GM19239 (cell line): ENCODE measurements around the gene ABHD12.

Experiments
- DNase-seq: peaks from one replicate; pipeline ENCODE4 v3.0.0; 2011; ENCODE audit warnings: low spot score; ENCODE audit not compliant: insufficient read length
- FAIRE-seq: peaks from 2 replicates; lab custom pipeline; 2011; peaks lifted over from hg19 to GRCh38; lab: Jason Lieb, UNC

ABHD12 gene

GRCh38 chr20:25282034-25282781 is 108.4 kb downstream of the ABHD12 start:
- FAIRE-seq: no peak

GRCh38 chr20:25281541-25281991 is 109.1 kb downstream of the ABHD12 start:
- DNase-seq (peak; percentile 75), FAIRE-seq (peak; percentile 92)

More at GRCh38 chr20:25282034-25282781, 108.4 kb downstream of the ABHD12 start:
- DNase-seq: no peak

GRCh38 chr20:25280574-25281535 is 109.8 kb downstream of the ABHD12 start:
- FAIRE-seq (no peak), DNase-seq (no peak)

- FAIRE-seq (no peak), DNase-seq (no peak)
These were observed 110.5 kb downstream of the ABHD12 start for GRCh38 chr20:25280051-25280573.

GRCh38 chr20:25279403-25279802 is 111.2 kb downstream of the ABHD12 start:
- DNase-seq (no peak), FAIRE-seq (no peak)

- FAIRE-seq (no peak), DNase-seq (no peak)
These were observed 111.8 kb downstream of the ABHD12 start for GRCh38 chr20:25278636-25279361.

GRCh38 chr20:25277941-25278521 is 112.6 kb downstream of the ABHD12 start:
- no peak for FAIRE-seq
- no peak for DNase-seq

GRCh38 chr20:25277051-25277801 is 113.4 kb downstream of the ABHD12 start:
- no peak for DNase-seq
- no peak for FAIRE-seq

- no peak for FAIRE-seq
These were observed 114.0 kb downstream of the ABHD12 start for GRCh38 chr20:25276533-25277050.

GRCh38 chr20:25275813-25276532 is 114.7 kb downstream of the ABHD12 start:
- DNase-seq (no peak), FAIRE-seq (no peak)

More at GRCh38 chr20:25276533-25277050, 114.0 kb downstream of the ABHD12 start:
- DNase-seq: no peak

- DNase-seq (no peak), FAIRE-seq (no peak)
These were observed 115.5 kb downstream of the ABHD12 start for GRCh38 chr20:25274891-25275812.

GRCh38 chr20:25274481-25274880 is 116.2 kb downstream of the ABHD12 start:
- FAIRE-seq: no peak

GRCh38 chr20:25273541-25274358 is 116.9 kb downstream of the ABHD12 start:
- no peak for DNase-seq
- FAIRE-seq: no peak

More at GRCh38 chr20:25274481-25274880, 116.2 kb downstream of the ABHD12 start:
- no peak for DNase-seq

GRCh38 chr20:25273046-25273445 is 117.6 kb downstream of the ABHD12 start:
- FAIRE-seq: no peak
- DNase-seq: no peak

- no peak for FAIRE-seq
- no peak for DNase-seq
These were observed 118.2 kb downstream of the ABHD12 start for GRCh38 chr20:25272223-25273000.
